Breast epithelium (tissue), 3 donors: ENCODE measurements around the gene CRYM.
"Not testable (repeated sequence)": the region's sequence is repeated elsewhere in the genome, so short reads cannot be mapped to it uniquely, and the experiment has no call there.

ENCODE experiments used
- POLR2A ChIP-seq: fragments of 450-650 bp; IDR thresholded peaks from one replicate; pipeline ENCODE4 v1.6.1; 2016; ENCODE audit warnings: antibody characterized with exemption, mild to moderate bottlenecking, moderate library complexity
- TF ChIP-seq, protein P1 (sequence below), 3 donors: fragments of 450-650 bp; IDR thresholded peaks; one replicate each; pipeline ENCODE4 v1.5.1; 2016 to 2017; ENCODE audit warnings: antibody characterized with exemption in 3 of 3, mild to moderate bottlenecking in 3 of 3, moderate library complexity in 3 of 3

DNA sequence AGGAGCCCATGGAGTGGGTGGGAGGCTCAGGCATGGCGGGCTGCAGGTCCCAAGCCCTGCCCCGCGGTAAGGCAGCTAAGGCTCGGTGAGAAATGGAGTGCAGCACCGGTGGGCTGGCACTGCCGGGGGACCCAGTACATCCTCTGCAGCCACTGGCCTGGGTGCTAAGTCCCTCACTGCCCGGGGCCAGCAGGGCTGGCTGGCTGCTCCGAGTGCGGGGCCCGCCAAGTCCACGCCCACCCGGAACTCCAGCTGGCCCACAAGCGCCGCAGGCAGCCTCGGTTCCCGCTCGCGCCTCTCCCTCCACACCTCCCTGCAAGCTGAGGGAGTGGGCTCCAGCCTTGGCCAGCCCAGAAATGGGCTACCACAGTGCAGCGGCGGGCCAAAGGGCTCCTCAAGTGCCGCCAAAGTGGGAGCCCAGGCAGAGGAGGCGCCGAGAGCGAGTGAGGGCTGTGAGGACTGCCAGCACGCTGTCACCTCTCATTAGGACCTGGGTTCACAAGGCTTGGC is 34.8 kb upstream of the CRYM start:
- not testable (repeated sequence) for TF ChIP-seq POLR2A
- TF ChIP-seq, protein P1, sequence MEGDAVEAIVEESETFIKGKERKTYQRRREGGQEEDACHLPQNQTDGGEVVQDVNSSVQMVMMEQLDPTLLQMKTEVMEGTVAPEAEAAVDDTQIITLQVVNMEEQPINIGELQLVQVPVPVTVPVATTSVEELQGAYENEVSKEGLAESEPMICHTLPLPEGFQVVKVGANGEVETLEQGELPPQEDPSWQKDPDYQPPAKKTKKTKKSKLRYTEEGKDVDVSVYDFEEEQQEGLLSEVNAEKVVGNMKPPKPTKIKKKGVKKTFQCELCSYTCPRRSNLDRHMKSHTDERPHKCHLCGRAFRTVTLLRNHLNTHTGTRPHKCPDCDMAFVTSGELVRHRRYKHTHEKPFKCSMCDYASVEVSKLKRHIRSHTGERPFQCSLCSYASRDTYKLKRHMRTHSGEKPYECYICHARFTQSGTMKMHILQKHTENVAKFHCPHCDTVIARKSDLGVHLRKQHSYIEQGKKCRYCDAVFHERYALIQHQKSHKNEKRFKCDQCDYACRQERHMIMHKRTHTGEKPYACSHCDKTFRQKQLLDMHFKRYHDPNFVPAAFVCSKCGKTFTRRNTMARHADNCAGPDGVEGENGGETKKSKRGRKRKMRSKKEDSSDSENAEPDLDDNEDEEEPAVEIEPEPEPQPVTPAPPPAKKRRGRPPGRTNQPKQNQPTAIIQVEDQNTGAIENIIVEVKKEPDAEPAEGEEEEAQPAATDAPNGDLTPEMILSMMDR (IDR thresholded peaks at IDR 0.05), result not testable (repeated sequence)
